ENCODE results near the gene RANBP10. TPM values are rescaled to one million over a fixed set of nuclear protein-coding genes. Genes with fewer than 3 reads are reported as not detected.

RANBP10 gene
- total and polyA plus RNA-seq, 9 of the 15 experiments (the other 6 are each of a cell fraction or from before 2014, with no cell fraction given), result 0.61 to 19.3 (median 5.9) TPM

DNA sequence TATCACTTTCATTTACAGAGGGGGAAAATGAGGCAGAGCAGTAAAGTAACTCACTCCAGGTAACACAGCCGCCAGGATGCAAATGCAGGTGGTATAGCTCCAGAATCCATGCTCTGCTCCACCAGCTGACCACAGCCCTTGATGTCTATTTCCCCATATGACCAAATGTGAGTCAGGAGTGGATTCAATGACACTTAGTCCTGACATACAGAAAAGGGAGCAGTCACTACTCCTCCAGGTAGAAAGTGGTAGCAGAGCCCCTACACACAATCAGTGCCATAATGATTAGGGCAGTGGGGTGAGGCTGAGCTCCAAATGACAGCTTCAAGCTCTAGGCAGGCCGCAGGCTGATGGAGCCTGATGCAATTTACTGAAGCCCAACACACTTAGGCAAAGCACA lies 44.0 kb downstream of the RANBP10 start:
- Histone ChIP-seq H3K36me3 (ENCODE audit: control insufficient read depth, insufficient read depth, low read length) (peaks cover 18% of the 10 kb centered on the region; the same call in 2 of the 3 replicates), H2AFZ (ENCODE audit: low read depth, low read length) (no peak overlapping the region), H3K79me2 (ENCODE audit: control insufficient read depth, insufficient read depth, low read length) (no peaks in the 10 kb centered on the region), H3K9me3 (replicated peaks; ENCODE audit: control insufficient read depth, insufficient read depth, low read depth, low read length) (no peaks in the 10 kb centered on the region), H3K27ac (ENCODE audit: extremely low read depth, low read depth, low read length) (no peak overlapping the region), H3K4me1 (replicated peaks in 1 of 2; ENCODE audit: control insufficient read depth in 2 of 2, insufficient read depth in 2 of 2, low read length in 2 of 2) (peaks cover 4 to 9% of the 10 kb centered on the region in 2 experiments; a peak in 2 of 5 replicates), H3K4me3 (no peak overlapping the region), H3K9me1 (ENCODE audit: control insufficient read depth, insufficient read depth, low read length) (peaks cover 5% of the 10 kb centered on the region), H3K9ac (ENCODE audit: insufficient read depth in 1 of 2, low read depth in 2 of 2, low read length in 2 of 2) (no peak overlapping the region), H3K27me3 (ENCODE audit: control insufficient read depth in 2 of 2, insufficient read depth in 2 of 2, low read length in 2 of 2) (no peaks in the 10 kb centered on the region), H4K20me1 (replicated peaks; ENCODE audit: control insufficient read depth, insufficient read depth, low read length) (0 out of 2 replicates have a peak, but pooled peaks cover 1% of the 10 kb centered on the region), H3K4me2 (ENCODE audit: insufficient read depth, low read length) (no peak overlapping the region)
- no TSS peak for BruUV-seq (replicated peaks)
- DNase-seq (ENCODE audit: extremely low read depth in 1 of 4, low spot score in 3 of 4) (no peak), ATAC-seq (no peak), FAIRE-seq (no peak)
- CTCF ChIA-PET (ENCODE audit: low intra/inter-chr PET ratio), result no interaction called here
- POLR2A ChIA-PET, result interaction anchor here (1.0 kb wide), 1 partner anchor 8 kb away, joined by 3 read pairs; no protein-coding TSS in a partner anchor
- intact Hi-C loops (cut with micrococcal nuclease), result no loop called here
- 69% methylated on average over 2 of the region's 2 CpGs for WGBS (ENCODE audit: insufficient coverage, low coverage, missing lambda C conversion rate)
- no peak for TF ChIP-seq HEY1 (CRISPR knock-in tag; IDR thresholded peaks at IDR 0.05; ENCODE audit: borderline replicate concordance)
- TF ChIP-seq SRSF7 (optimal IDR thresholded peaks at IDR 0.05; ENCODE audit: low read depth, low read length), result no peak
- no peak for TF ChIP-seq EZH2 (IDR thresholded peaks at IDR 0.05; ENCODE audit: borderline replicate concordance, low read depth, low read length)
- TF ChIP-seq HNRNPL (IDR thresholded peaks at IDR 0.05; ENCODE audit: low read depth, low read length), result no peak
- TF ChIP-seq, protein P1, sequence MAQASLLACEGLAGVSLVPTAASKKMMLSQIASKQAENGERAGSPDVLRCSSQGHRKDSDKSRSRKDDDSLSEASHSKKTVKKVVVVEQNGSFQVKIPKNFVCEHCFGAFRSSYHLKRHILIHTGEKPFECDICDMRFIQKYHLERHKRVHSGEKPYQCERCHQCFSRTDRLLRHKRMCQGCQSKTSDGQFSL (CRISPR knock-in tag; IDR thresholded peaks at IDR 0.05), result no peak
- TF ChIP-seq, protein P1 (tag; IDR thresholded peaks at IDR 0.05), result no peak
- TF ChIP-seq BCL6 (CRISPR knock-in tag; IDR thresholded peaks at IDR 0.05), result no peak
- no peak for TF ChIP-seq NONO (IDR thresholded peaks at IDR 0.05; ENCODE audit: low read depth in 2 of 2, low read length in 1 of 2)
- TF ChIP-seq ZNF830 (CRISPR knock-in tag; IDR thresholded peaks at IDR 0.05), result no peak
- TF ChIP-seq ZNF324 (CRISPR knock-in tag; IDR thresholded peaks at IDR 0.05), result no peak
- no peak for TF ChIP-seq SMARCB1 (IDR thresholded peaks at IDR 0.05; ENCODE audit: insufficient read length, low read depth)
- TF ChIP-seq, protein P2, sequence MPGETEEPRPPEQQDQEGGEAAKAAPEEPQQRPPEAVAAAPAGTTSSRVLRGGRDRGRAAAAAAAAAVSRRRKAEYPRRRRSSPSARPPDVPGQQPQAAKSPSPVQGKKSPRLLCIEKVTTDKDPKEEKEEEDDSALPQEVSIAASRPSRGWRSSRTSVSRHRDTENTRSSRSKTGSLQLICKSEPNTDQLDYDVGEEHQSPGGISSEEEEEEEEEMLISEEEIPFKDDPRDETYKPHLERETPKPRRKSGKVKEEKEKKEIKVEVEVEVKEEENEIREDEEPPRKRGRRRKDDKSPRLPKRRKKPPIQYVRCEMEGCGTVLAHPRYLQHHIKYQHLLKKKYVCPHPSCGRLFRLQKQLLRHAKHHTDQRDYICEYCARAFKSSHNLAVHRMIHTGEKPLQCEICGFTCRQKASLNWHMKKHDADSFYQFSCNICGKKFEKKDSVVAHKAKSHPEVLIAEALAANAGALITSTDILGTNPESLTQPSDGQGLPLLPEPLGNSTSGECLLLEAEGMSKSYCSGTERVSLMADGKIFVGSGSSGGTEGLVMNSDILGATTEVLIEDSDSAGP (CRISPR knock-in tag; IDR thresholded peaks at IDR 0.05), result no peak
- no peak for TF ChIP-seq NUFIP1 (IDR thresholded peaks at IDR 0.05; ENCODE audit: partially characterized antibody)
- in situ Hi-C loops (cut with MboI), result no loop called here
